NOMO-1 treated with dmso at 0.1 percent for 144 hours (cell line): ENCODE results near the gene SDSL.

ENCODE experiments used
- DNase-seq: peaks from one replicate; lab custom pipeline; 2025; ENCODE audit not compliant: unreplicated experiment; lab: John Stamatoyannopoulos, UW

The SDSL gene

DNA sequence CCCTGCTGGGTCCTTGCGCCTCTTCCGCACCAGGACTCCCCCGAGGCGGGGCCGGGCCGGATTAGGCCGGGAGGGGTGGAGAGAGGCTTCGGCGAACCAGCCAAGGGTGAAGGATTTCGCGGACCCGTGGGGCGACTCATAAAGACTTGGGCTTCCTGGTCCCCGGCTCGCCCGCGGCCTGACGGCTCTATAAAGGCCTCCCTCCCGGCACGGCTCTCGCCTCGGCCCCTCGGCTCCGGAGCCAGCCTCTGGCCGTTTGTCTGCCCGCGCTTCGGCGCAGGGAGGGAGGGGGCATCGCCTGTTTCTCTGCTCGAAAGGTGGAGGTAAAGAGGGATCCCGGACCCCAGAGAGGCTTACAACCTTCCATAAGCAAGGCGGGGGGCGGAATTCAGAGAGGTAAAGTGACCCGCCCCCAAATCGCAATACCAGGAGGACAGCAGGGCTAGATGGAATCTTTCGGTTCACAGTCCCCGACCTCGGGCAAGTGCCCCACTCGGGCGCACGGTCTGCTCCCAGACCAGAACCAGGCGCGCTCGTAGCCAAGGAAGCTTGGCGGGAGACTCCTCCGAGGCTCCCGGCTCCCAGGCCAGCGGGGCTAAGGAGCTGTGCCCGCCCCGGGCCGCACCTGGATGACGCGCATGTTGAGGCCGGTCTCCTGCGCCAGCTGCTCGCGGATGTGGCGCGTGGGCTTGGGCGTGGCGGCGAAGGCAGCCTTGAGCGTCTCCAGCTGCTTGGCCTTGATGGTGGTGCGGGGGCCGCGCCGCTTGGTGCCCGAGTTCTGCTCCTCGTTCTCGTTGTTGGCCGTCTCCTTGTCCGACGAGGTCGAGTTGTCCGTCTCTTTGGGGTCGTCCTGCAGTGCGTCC, 45.6 kb downstream of the SDSL start:
- DNase-seq = no peak

DNA sequence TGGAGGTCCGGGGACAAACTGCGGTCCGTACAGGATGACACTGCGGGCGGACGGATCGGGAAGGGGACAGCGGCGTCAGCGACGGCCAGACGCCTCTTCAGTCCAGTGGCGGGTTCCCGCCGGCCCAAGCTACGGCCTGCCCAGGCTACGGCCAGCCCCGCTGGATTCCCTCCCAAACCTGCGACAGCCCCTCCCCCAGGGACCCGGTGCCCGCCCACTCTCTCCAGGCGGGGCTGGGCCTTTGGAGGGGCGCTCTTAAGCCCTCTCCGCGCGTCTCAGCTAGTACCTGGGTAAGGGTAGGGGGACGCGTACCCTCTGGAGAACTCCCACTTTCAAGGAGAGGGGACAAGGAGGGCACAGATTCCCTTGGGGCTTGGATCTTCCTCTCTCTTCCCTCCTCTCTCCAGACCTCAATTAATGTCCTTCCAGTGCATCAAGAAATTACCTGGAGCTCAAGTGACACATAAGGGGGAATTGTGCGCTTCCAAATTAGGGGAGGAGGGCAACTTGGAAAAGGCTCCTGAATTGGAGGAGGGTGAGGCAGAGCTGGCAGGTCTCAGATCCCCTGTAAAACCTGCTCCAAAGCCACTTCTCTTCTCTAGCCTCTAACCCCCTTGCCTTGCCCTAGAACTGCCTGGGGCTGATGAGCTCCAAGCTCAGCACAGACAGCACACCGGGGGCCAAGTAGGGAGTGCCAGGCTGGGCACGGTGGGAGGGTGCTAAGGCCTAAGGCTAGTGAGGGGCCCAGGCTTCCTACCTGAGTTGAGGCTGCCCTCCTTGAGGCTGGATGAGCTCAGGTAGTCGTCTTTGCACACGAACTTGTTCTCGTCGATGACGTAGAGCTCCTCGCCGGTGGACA, 46.4 kb downstream of the SDSL start:
- no peak for DNase-seq

DNA sequence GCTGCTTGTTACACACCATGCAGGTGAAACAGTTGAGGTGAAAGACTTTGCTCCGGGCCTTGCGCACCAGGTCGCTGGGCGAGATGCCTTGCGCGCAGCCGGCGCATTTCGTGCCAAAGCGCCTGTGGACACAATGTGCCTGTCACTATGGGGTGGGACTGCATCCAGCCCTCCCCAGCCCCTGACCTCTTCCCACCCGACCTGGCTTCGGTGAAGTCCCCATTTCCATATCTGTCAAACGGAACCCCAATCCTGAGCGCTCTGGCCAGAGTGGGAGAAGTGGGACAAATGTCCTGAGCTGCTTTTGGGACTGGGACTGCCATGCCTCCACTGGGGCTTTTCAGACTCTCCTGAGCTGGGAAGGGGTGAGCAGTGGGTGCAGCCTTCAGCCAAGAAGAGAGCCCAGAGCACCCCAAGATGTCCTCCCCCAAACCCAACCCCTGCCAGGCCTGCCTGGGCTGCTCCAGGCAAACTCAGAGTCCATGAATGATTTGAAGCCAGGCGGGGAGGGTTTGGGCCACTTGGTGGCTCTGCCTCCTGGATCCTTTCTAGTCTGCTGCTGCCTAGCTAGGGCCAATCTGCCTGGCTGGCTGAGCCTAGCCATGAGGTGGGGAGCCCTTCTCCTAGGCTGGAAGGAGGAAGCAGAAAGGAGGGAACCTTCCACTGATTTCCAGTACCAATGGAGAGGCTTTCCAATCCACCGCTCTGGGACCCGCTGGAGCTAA, 47.2 kb downstream of the SDSL start:
- no peak for DNase-seq

DNA sequence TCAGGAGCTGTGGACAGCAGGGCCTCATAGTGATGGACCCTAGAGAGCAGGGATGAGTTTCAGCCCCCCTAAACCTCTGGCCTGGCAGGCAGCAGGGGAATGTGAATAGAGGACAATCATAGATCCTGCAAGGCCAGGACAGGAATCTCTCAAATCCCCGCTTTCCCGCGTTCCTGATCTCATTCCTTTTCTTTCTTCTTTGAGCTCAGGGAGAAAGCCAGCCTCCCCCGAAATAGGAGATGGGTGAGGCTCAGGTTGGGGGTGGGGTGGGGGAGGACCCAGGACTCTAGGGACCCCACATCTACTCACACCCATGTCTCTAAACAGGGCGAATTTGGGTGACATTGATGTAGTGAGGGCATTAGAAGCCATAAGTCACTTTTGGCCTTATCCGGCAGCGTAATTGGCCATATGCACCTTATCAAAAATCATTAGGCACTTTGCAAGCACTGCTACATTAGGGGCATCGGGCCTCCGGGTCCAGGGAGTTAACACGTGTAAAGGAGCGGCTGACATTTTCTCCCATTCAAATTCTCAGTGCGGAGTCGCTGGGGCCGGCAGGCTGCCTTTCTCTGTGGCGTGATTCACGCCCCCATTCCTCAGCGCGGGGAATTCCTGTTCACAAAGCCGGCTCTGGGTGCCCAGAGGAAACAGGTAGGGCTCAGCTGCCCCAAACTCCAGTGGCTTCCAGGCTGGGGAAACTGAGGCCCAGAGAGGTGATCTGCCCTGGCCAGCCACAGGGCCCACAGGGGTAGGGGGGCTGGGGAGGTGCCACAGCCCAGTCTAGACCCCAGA, 48.0 kb downstream of the SDSL start:
- DNase-seq = no peak

DNA sequence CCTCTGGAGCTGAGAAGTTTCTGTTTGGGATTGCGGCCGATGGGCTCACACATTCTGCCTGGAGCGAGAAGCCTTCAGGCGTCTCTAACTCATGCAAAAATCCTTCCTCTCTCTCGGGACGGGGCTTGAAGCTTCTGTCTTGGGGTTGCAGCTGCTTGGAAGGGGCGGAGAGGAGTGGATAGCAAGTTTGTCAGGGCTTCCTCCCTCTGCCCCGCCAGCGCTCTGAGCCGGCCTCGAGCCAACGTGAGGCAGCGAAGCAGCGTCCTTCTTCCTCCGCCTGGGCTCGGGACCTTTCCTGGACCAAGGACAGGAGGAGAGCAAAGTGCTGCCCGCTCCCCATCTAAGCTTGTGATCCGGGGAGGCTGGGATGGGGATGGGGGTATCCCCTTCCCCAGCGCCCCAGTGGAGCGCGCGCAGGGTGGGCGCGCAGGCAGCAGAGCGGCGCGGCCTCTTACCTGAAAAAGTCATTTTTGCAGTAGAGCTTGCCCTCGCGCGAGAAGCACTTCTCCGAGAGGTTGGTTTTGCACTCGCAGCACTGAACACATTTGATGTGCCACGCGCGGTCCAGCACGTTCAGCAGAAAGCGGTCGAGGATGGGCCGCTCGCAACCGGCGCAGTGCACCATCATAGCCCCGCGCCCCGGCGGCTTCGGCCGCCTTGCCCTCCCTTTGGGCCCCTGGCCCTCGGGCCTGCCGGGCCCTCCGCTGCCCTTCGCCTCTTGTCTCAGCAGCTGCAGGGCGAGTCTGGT, 48.9 kb downstream of the SDSL start:
- no peak for DNase-seq

DNA sequence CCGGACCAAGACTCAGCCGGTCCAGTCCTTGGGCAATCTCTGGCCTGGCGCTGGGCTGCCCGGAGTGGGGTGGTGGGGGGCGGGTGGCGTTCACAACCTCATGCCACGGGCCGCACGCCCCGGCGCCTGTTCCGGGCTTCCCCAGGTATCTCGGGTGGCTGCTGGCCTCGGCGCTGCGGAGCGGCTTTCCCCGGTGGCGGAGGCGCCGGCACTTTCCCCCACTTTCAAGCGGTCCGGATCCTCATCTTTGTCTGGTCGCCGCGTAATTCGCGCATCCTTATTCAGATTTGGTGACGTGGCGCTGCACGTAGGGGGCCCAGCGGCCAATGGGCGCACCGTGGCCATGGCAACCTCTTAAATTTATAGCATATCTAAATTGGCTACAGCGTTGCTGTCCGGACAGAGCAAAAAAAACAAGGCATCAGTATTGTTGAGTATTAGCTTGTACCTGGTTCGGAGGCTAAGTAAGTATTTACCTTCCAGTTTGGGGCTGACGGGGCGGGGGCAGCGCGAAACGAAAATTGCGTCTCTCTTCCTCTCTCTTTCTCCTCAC, 49.5 kb downstream of the SDSL start, which contains the start of gene LHX5:
TSS of gene LHX5 (minus strand) at position 253 of the 553 bp plus-strand sequence. CDS start 373 bp downstream, outside the sequence.
- DNase-seq = no peak

DNA sequence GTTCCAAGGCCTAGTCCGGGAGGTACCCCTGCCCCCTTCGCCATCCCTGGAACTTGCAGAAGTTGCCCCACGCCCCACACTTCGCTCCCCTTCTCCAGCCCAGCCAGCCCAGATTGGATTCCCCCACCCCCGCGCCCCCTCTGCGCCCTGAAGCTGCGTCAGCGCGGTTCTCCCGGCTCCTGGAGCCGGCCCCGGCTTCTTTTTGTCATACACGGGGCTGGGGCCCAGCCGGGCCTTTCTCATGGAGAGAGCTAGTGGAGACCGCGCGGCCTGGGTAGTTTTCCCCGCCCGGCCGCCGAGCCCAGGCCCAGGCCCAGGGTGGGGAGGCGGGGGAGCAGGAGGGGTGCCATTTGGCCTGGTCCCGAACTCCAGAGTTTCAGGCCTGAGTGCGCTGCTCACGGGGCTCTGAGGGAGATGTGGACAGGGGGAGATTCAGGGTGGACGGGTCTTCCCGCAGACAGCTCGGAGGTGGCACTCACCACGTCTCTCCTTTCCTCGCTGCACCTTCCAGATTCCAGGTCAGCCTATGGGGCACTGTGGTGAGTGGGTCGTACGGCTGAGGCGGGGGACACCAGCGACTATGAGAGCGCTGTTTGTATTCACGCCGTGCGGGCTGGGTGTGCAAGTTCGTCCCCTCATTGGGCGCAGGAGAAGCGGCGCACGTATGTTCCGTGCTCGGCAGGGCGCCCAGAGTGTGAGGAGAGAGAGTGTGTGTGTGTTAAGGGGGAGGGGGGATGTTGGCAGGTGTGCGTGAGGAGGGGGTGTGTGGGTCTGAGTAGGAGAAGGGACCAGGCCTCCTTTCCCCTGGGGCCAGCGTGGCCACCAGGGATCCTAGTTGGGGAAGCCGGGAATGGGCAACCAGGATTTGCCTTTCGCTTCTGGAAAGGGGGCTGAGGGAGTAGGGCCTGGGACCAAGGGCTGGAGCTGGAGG, 50.3 kb downstream of the SDSL start:
- DNase-seq = no peak

DNA sequence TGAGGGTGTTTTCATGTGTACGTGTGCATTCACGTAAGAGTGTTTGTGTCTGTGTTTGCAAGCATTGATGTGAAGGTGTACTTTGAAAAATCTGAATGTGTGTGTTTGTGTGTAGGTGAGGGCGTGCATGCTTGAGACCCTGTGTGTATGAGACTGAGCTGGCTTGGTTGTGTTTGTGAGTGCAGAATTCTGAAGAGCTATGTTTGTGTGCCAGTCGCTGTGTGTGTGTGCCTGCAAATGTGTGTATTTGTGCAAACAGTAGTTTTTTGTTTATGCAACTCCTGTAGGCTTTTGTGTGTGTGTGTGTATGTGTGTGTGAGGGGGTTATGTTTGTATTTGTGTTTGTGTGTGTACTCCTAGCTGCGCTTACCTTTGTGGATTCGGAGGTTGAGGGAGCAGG, 51.2 kb downstream of the SDSL start:
- no peak for DNase-seq

DNA sequence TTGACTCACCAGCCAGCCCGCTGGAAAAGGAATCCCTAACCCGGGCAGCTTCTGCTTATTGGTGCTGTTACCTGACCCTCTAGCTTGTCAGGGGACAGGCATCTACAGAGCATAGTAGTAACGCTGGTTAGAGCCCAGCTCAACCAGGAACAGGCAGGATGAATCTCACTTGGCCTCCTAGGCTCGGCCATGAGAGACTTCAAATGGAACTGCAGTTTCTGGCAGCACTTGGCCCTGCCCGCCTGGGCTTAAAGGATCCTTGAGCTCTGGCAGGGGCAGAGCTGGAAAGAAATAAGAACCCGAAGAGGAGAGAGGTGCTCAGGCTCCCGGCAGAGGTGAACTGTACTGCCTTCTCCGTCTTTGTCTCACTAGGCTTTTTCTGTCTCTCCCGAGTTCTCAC, 51.8 kb downstream of the SDSL start:
- DNase-seq = no peak

DNA sequence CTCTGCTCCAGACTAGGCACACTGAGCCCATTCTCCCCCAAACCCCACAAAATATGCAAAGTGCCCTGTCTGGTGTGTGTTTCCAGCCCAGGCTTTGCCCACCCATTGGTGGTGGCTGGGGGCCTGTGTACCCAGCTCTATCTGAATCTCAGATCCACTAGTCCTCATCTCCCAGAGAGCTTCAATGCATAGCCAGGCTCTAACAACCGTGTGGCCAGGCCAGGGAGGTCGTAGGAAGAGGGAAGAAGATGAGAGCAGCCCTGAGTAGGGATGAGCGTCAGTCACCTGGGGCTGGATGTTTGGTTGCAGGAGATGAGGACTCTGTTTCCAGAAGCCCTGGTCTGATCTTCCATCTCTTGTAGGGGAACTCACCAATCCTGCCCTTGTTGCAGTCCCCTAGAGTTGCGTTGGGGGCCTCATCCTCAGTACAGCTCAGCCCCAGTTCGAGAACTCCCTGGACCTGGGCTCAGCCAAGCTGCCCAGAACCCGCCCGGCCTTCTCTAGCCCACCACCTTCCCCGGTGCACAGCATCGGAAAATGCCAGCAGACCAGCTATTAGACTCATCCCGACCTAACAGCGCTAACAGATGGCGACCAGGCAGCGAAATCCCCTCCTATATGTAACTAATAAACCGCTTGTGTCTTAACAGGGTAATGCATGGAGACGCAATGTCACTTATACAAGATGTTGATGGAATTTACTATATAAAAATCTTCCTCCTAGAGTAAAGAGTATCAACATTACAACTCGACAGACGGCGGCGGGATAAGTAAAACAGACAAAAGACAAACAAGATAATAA, 52.7 kb downstream of the SDSL start:
- no peak for DNase-seq

DNA sequence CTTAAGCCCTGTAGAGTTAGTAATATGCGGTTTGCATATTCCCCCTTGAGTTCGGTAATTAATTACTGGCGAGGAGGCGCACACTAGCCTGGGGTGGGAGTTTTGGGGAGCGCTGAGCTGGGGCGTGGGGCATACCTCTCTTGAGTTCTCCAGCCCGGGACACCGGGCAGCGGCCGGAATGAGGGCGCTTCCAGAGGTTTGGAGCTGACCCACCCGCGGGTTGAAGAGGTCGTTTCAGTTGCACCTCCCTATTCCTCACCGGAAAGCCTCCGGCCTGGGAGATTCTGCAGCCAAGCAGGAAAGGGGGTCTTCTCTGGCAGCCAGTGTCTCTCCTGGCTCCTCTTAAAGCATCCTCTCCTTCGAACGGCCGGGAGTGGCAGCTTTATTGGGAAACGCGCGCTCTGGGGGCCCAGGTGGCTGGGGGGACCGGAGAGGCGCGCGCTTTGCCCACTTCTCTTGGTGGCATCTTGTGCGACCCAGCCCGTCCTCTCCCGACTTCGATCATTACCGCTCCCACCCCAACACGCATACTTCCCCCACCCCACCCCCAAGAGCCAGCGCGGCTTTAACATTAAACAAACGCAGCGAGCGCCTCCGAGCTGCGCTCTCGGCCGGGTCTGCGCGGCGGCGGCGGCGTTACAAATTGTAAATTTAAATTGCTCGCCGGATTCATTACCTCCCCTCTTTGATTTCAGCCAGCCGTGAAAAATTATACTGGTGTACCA, 53.4 kb downstream of the SDSL start:
- DNase-seq = no peak

DNA sequence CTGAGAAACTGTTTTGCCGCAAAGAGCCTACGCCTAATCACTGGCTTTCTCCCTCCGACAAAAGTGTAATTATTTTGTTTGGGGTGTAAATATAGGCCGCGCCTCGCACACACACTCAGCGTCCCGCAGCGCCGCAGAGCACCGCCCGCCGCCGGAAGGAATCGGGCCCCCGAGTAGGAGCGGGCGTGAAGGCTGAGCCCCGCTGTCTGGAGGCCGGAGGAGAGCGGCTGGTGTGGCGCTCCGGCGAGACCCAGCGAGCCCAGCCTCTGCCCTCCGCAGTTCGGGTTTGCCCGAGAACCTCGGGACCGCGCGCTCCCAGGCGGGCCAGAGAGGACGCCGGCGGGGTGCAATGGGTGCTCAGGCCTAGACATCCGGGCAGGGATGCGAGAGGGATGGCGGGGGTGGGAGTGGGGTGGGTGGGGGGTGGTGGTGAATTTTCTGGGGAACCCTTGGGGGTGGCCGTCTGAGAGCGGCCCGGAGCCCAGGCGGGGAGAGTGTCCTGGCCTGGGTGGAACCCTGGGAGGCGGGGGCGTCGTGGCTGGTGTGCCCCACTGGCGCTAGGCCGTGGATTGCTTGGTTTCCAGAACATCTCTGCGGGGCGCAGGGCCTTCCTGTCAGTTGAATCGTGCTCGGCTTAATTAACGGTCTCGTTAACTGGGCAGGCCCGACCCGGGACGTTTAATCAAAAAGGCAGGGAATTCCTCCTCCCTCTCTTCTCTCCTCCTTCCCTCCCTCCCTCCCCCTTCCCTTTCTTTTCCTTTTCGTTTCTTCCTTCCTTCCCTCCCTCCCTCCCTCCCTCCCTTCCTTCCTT, 54.2 kb downstream of the SDSL start:
- no peak for DNase-seq

DNA sequence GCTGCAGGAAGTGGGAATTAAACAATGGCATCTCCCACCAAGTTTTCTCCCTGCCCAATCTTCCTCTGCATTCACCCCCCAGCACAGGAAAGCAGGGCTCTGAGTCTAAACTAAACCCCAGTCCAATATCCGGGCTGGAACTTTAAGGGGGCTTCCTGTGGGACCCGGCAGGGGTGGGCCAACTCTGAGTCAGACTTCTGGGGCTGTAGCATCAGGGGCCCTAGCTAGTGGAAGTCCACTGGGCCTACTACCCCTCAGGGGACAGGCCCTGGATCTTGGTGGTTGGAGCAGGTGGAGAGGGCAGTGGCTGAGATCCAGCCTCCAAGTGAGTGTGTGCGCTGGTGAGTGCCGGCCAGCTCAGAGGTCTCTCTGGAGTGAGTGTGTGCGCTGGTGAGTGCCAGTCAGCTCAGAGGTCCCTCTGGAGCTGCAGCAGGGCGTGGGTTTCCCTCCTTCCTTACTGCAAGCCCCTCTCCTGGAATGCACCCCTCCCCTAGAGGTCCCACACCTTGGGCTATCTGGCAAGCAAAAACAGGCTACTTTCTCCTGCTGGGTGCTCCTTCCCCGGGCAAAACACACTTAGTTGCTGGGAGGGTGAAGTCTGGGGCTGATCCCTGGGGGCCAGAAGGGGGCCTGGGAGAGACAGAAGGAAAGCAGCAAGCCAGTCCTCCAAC, 55.1 kb downstream of the SDSL start:
- DNase-seq = no peak

DNA sequence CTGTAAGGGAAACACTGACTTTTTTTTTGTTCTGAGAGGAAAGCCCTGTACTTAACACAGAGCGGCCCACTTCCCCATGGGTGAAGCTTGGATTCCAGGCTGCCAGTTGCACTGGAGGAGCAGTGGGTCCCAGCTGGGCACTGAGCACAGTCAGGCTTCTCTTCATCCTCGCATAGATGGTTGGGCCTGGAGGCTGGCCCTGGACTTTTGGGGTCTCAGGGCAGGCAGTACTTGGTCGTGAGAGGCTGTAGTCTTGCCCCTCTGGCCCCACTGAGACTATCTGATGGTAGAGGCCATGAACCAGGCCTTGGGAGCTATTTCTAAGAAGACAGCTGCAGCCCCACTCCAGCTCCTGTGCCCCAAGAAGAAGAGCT, 55.6 kb downstream of the SDSL start:
- DNase-seq = no peak

DNA sequence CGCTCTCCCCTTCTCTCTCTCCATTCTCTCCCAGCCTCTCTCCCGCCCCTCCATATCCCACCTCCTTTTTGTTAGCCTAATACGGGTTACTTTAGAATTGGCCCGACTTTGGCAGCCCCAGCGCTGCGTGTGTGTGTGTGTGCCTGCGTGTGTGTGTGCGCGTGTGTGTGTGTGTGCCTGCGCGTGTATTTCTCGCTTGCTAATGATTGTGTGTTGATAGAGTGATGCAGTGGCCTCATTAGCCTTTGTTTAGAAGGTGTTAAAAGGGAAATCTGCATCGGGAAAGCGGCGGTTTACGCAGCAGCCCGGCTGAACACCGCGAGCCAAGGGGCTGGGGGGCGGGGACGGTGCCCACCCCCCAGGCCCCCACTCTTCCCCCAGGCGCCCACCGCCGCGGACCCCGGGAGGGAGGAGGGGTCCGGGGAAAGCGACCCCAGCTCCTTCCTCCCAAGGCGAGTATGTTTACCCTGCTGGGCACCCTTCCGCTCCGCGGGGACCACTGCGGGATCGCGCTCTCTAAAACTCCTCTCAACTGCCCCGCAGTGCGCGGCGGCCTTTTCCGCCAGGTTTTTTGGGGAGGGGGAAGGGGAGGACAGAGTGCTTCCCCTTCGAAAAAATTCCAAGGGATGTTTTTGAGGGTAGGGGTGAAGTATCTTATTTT, 56.3 kb downstream of the SDSL start:
- DNase-seq = no peak
